Activated gamma-delta T cell (primary cell): Measurements from ENCODE around the gene ZNF189.

ENCODE experiments used
- DNase-seq: peaks from one replicate; lab custom pipeline; 2025; lab: John Stamatoyannopoulos, UW

ZNF189 gene

GRCh38 chr9:101450931-101451330 lies 52.3 kb downstream of the ZNF189 start:
- DNase-seq, result no peak

- DNase-seq, result no peak
Measured at GRCh38 chr9:101451498-101451897, 52.8 kb downstream of the ZNF189 start.

- DNase-seq, result no peak
Measured at GRCh38 chr9:101453776-101454570, 55.3 kb downstream of the ZNF189 start.

GRCh38 chr9:101455656-101456240 lies 57.1 kb downstream of the ZNF189 start:
- DNase-seq, result no peak

- no peak for DNase-seq
Measured at GRCh38 chr9:101457003-101457402, 58.4 kb downstream of the ZNF189 start.

GRCh38 chr9:101458963-101459631 lies 60.4 kb downstream of the ZNF189 start:
- no peak for DNase-seq
